Measurements from ENCODE around the gene GHDC.
A peak's percentile ranks its signal among the peaks of the same experiment; 100 is the strongest.
"Not testable (repeated sequence)": the region's sequence is repeated elsewhere in the genome, so short reads cannot be mapped to it uniquely, and the experiment has no call there.

GHDC gene

GRCh38 chr17:42188749-42189650 lies 5.3 kb downstream of the GHDC start:
- DNase-seq = no peak
- Histone ChIP-seq H2AK5ac (ENCODE audit: low read length) (no peak overlapping the region), H3K4me1 (ENCODE audit: control insufficient read depth, low read depth, low read length) (no peaks in the 10 kb centered on the region), H2BK15ac (replicated peaks; ENCODE audit: low read depth) (no peak overlapping the region), H2BK5ac (ENCODE audit: low read length) (no peak overlapping the region), H3K27ac (ENCODE audit: low read depth, low read length) (no peak overlapping the region), H4K8ac (ENCODE audit: low read depth, low read length) (no peak overlapping the region), H3K9ac (ENCODE audit: low read length) (no peak overlapping the region), H4K5ac (ENCODE audit: low read length) (no peak overlapping the region), H3K18ac (ENCODE audit: low read length) (no peak overlapping the region), H3K4me2 (ENCODE audit: low read length) (no peak overlapping the region), H3K27me3 (ENCODE audit: insufficient read depth, low read length, poor library complexity) (no peaks in the 10 kb centered on the region), H3K4ac (ENCODE audit: low read depth, low read length) (no peak overlapping the region), H3K4me3 (ENCODE audit: low read length) (no peak overlapping the region), H3K56ac (ENCODE audit: low read length) (no peak overlapping the region), H2BK120ac (ENCODE audit: low read depth, low read length) (no peak overlapping the region), H3K36me3 (ENCODE audit: control insufficient read depth, insufficient read depth, low read length) (no peaks in the 10 kb centered on the region), H3K79me1 (ENCODE audit: low read length) (no peaks in the 10 kb centered on the region), H3K23ac (ENCODE audit: low read length) (no peak overlapping the region), H3K79me2 (ENCODE audit: control insufficient read depth, insufficient read depth, low read length) (no peaks in the 10 kb centered on the region)
- WGBS (ENCODE audit: extremely low coverage, insufficient coverage, low lambda C conversion rate) = no CpG with 5 or more reads among the region's 19 CpGs

- H3K4me2 ChIP-seq (ENCODE audit: low read length) = no peak overlapping the region
- H3K4me1 ChIP-seq (ENCODE audit: control insufficient read depth, low read depth, low read length) = no peaks in the 10 kb centered on the region
- H3K9ac ChIP-seq (ENCODE audit: low read length) = no peak overlapping the region
- no peaks in the 10 kb centered on the region for H3K36me3 ChIP-seq (ENCODE audit: control insufficient read depth, insufficient read depth, low read length)
- H3K23ac ChIP-seq (ENCODE audit: low read length) = no peak overlapping the region
- no peak overlapping the region for H2BK15ac ChIP-seq (replicated peaks; ENCODE audit: low read depth)
- WGBS (ENCODE audit: extremely low coverage, insufficient coverage, low lambda C conversion rate) = no CpG with 5 or more reads among the region's 2 CpGs
- H3K18ac ChIP-seq (ENCODE audit: low read length) = no peak overlapping the region
- no peak overlapping the region for H3K4me3 ChIP-seq (ENCODE audit: low read length)
- no peak overlapping the region for H2AK5ac ChIP-seq (ENCODE audit: low read length)
- H2BK120ac ChIP-seq (ENCODE audit: low read depth, low read length) = no peak overlapping the region
- H3K79me2 ChIP-seq (ENCODE audit: control insufficient read depth, insufficient read depth, low read length) = no peaks in the 10 kb centered on the region
- no peak overlapping the region for H3K27ac ChIP-seq (ENCODE audit: low read depth, low read length)
- DNase-seq = no peak
- H4K5ac ChIP-seq (ENCODE audit: low read length) = no peak overlapping the region
- H3K27me3 ChIP-seq (ENCODE audit: insufficient read depth, low read length, poor library complexity) = no peaks in the 10 kb centered on the region
- no peak overlapping the region for H2BK5ac ChIP-seq (ENCODE audit: low read length)
- H4K8ac ChIP-seq (ENCODE audit: low read depth, low read length) = no peak overlapping the region
- H3K56ac ChIP-seq (ENCODE audit: low read length) = no peak overlapping the region
- H3K4ac ChIP-seq (ENCODE audit: low read depth, low read length) = no peak overlapping the region
- H3K79me1 ChIP-seq (ENCODE audit: low read length) = no peaks in the 10 kb centered on the region
Measured at GRCh38 chr17:42187833-42188232, 6.5 kb downstream of the GHDC start.

- H3K79me1 ChIP-seq (ENCODE audit: low read length); H3K4me2 ChIP-seq (ENCODE audit: low read length); H3K36me3 ChIP-seq (ENCODE audit: control insufficient read depth, insufficient read depth, low read length); H3K23ac ChIP-seq (ENCODE audit: low read length); H3K27ac ChIP-seq (ENCODE audit: low read depth, low read length); H3K27me3 ChIP-seq (ENCODE audit: insufficient read depth, low read length, poor library complexity); DNase-seq; H2BK120ac ChIP-seq (ENCODE audit: low read depth, low read length); H3K79me2 ChIP-seq (ENCODE audit: control insufficient read depth, insufficient read depth, low read length); H3K4me1 ChIP-seq (ENCODE audit: control insufficient read depth, low read depth, low read length); H3K56ac ChIP-seq (ENCODE audit: low read length); H3K4me3 ChIP-seq (ENCODE audit: low read length); H3K18ac ChIP-seq (ENCODE audit: low read length); H4K8ac ChIP-seq (ENCODE audit: low read depth, low read length); H2BK15ac ChIP-seq (replicated peaks; ENCODE audit: low read depth); H3K4ac ChIP-seq (ENCODE audit: low read depth, low read length); H3K9ac ChIP-seq (ENCODE audit: low read length); H2AK5ac ChIP-seq (ENCODE audit: low read length); H4K5ac ChIP-seq (ENCODE audit: low read length); H2BK5ac ChIP-seq (ENCODE audit: low read length): not testable (repeated sequence)
- WGBS (ENCODE audit: extremely low coverage, insufficient coverage, low lambda C conversion rate) = no CpG with 5 or more reads among the region's 5 CpGs
Measured at GRCh38 chr17:42186191-42186590, 8.1 kb downstream of the GHDC start.

- Histone ChIP-seq H3K27ac (ENCODE audit: low read depth, low read length) (no peak overlapping the region), H4K8ac (ENCODE audit: low read depth, low read length) (no peak overlapping the region), H3K56ac (ENCODE audit: low read length) (no peak overlapping the region), H3K4me1 (ENCODE audit: control insufficient read depth, low read depth, low read length) (no peaks in the 10 kb centered on the region), H3K23ac (ENCODE audit: low read length) (no peak overlapping the region), H2BK15ac (replicated peaks; ENCODE audit: low read depth) (no peak overlapping the region), H3K4ac (ENCODE audit: low read depth, low read length) (no peak overlapping the region), H4K5ac (ENCODE audit: low read length) (no peak overlapping the region), H3K36me3 (ENCODE audit: control insufficient read depth, insufficient read depth, low read length) (no peaks in the 10 kb centered on the region), H3K79me2 (ENCODE audit: control insufficient read depth, insufficient read depth, low read length) (no peaks in the 10 kb centered on the region), H3K4me3 (ENCODE audit: low read length) (no peak overlapping the region), H2AK5ac (ENCODE audit: low read length) (no peak overlapping the region), H3K4me2 (ENCODE audit: low read length) (no peak overlapping the region), H3K18ac (ENCODE audit: low read length) (no peak overlapping the region), H2BK120ac (ENCODE audit: low read depth, low read length) (no peak overlapping the region), H3K79me1 (ENCODE audit: low read length) (no peaks in the 10 kb centered on the region), H3K9ac (ENCODE audit: low read length) (no peak overlapping the region), H3K27me3 (ENCODE audit: insufficient read depth, low read length, poor library complexity) (peaks cover 4% of the 10 kb centered on the region), H2BK5ac (ENCODE audit: low read length) (no peak overlapping the region)
- no CpG with 5 or more reads among the region's 7 CpGs for WGBS (ENCODE audit: extremely low coverage, insufficient coverage, low lambda C conversion rate)
- no peak for DNase-seq
Measured at GRCh38 chr17:42185621-42185930, 8.7 kb downstream of the GHDC start.

GRCh38 chr17:42184713-42185620 lies 9.3 kb downstream of the GHDC start, which contains the start of gene HCRT:
Gene HCRT (minus strand): TSS chr17:42185452. CDS start chr17:42185365, 87 bp downstream.
- no peak within 1 kb of the TSS for H2AK5ac ChIP-seq (ENCODE audit: low read length)
- H3K18ac ChIP-seq (ENCODE audit: low read length) = no peak within 1 kb of the TSS
- H3K4me2 ChIP-seq (ENCODE audit: low read length) = no peak within 1 kb of the TSS
- no CpG with 5 or more reads among the region's 11 CpGs for WGBS (ENCODE audit: extremely low coverage, insufficient coverage, low lambda C conversion rate)
- no peak within 1 kb of the TSS for H3K27ac ChIP-seq (ENCODE audit: low read depth, low read length)
- H3K36me3 ChIP-seq (ENCODE audit: control insufficient read depth, insufficient read depth, low read length) = no peaks in the 10 kb centered on the region
- H2BK15ac ChIP-seq (replicated peaks; ENCODE audit: low read depth) = no peak within 1 kb of the TSS
- H3K27me3 ChIP-seq (ENCODE audit: insufficient read depth, low read length, poor library complexity) = peaks cover 6% of the 10 kb centered on the region
- H3K79me1 ChIP-seq (ENCODE audit: low read length) = no peaks in the 10 kb centered on the region
- H3K79me2 ChIP-seq (ENCODE audit: control insufficient read depth, insufficient read depth, low read length) = no peaks in the 10 kb centered on the region
- H3K9ac ChIP-seq (ENCODE audit: low read length) = peak within 1 kb of the TSS; percentile 31
- H4K5ac ChIP-seq (ENCODE audit: low read length) = no peak within 1 kb of the TSS
- no peak within 1 kb of the TSS for H4K8ac ChIP-seq (ENCODE audit: low read depth, low read length)
- H3K23ac ChIP-seq (ENCODE audit: low read length) = no peak within 1 kb of the TSS
- no peak within 1 kb of the TSS for H2BK120ac ChIP-seq (ENCODE audit: low read depth, low read length)
- H2BK5ac ChIP-seq (ENCODE audit: low read length) = no peak within 1 kb of the TSS
- DNase-seq = no peak
- no peaks in the 10 kb centered on the region for H3K4me1 ChIP-seq (ENCODE audit: control insufficient read depth, low read depth, low read length)
- no peak within 1 kb of the TSS for H3K4ac ChIP-seq (ENCODE audit: low read depth, low read length)
- peak within 1 kb of the TSS; percentile 68 for H3K56ac ChIP-seq (ENCODE audit: low read length)
- no peak within 1 kb of the TSS for H3K4me3 ChIP-seq (ENCODE audit: low read length)

All from mesendoderm (in vitro differentiated cells).